Measurements from ENCODE around the gene FAM20C.
"Not testable (repeated sequence)": the region's sequence is repeated elsewhere in the genome, so short reads cannot be mapped to it uniquely, and the experiment has no call there.

FAM20C gene

GRCh38 chr7:294440-295154, 102.2 kb downstream of the FAM20C start:
- no peak for DNase-seq (ENCODE audit: low spot score)

- DNase-seq (ENCODE audit: low spot score), result no peak
Observed at GRCh38 chr7:295155-296154, 103.1 kb downstream of the FAM20C start.

- no peak for DNase-seq (ENCODE audit: low spot score)
Observed at GRCh38 chr7:296373-296945, 104.1 kb downstream of the FAM20C start.

- DNase-seq (ENCODE audit: low spot score), result not testable (repeated sequence)
Observed at GRCh38 chr7:297141-297540, 104.8 kb downstream of the FAM20C start.

- no peak for DNase-seq (ENCODE audit: low spot score)
Observed at GRCh38 chr7:297611-298374, 105.4 kb downstream of the FAM20C start.

GRCh38 chr7:298375-298702, 106.0 kb downstream of the FAM20C start:
- DNase-seq (ENCODE audit: low spot score), result no peak

- DNase-seq (ENCODE audit: low spot score), result no peak
Observed at GRCh38 chr7:298743-299142, 106.4 kb downstream of the FAM20C start.

- DNase-seq (ENCODE audit: low spot score), result no peak
Observed at GRCh38 chr7:299169-299568, 106.8 kb downstream of the FAM20C start.

GRCh38 chr7:299628-300027, 107.3 kb downstream of the FAM20C start:
- DNase-seq (ENCODE audit: low spot score), result no peak

GRCh38 chr7:300048-300447, 107.7 kb downstream of the FAM20C start:
- DNase-seq (ENCODE audit: low spot score), result no peak

- DNase-seq (ENCODE audit: low spot score), result no peak
Observed at GRCh38 chr7:300546-301290, 108.3 kb downstream of the FAM20C start.

GRCh38 chr7:301291-302053, 109.1 kb downstream of the FAM20C start:
- DNase-seq (ENCODE audit: low spot score), result no peak

GRCh38 chr7:302054-302992, 110.0 kb downstream of the FAM20C start:
- no peak for DNase-seq (ENCODE audit: low spot score)

GRCh38 chr7:303425-303824, 111.1 kb downstream of the FAM20C start:
- DNase-seq (ENCODE audit: low spot score), result no peak

GRCh38 chr7:303884-304573, 111.7 kb downstream of the FAM20C start:
- no peak for DNase-seq (ENCODE audit: low spot score)

GRCh38 chr7:304574-305409, 112.4 kb downstream of the FAM20C start:
- DNase-seq (ENCODE audit: low spot score), result no peak

GRCh38 chr7:305410-306151, 113.2 kb downstream of the FAM20C start:
- DNase-seq (ENCODE audit: low spot score), result no peak

Data from Ammon's horn (tissue), 1 donor.